Stimulated activated CD4-positive, alpha-beta T cell treated with anti-CD3 and anti-CD28 coated beads, Interleukin-15, amount 100 ng/mL, for 48 hours (primary cell): ENCODE data around the gene ZP1.
A peak's percentile ranks its signal among the peaks of the same experiment; 100 is the strongest.

Experiments
- DNase-seq, 2 donors: peaks; one replicate each; pipeline ENCODE4 v3.0.0-alpha.2; 2020; ENCODE audit warnings: low read depth in 2 of 2

ZP1 gene

DNA sequence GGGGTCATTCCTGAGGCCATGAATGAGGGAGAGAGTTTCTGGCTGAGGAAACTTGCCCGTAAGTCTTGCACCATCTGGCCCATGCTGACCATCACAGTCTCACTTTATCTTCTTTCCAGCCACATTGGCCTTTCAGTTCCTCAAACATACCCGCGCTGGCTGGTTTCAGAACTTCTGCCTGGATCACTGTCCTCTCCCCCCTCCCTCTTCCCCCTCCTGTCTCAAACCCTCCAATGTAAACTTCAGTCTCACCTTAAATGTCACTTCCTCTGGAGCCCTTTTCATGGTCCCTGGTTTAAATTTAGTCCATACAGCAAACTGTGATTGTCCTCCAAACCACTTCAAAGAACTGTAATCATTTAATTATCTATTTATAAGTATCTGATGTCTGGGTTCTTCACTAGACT lies 42.9 kb downstream of the ZP1 start:
- DNase-seq, result no peak

DNA sequence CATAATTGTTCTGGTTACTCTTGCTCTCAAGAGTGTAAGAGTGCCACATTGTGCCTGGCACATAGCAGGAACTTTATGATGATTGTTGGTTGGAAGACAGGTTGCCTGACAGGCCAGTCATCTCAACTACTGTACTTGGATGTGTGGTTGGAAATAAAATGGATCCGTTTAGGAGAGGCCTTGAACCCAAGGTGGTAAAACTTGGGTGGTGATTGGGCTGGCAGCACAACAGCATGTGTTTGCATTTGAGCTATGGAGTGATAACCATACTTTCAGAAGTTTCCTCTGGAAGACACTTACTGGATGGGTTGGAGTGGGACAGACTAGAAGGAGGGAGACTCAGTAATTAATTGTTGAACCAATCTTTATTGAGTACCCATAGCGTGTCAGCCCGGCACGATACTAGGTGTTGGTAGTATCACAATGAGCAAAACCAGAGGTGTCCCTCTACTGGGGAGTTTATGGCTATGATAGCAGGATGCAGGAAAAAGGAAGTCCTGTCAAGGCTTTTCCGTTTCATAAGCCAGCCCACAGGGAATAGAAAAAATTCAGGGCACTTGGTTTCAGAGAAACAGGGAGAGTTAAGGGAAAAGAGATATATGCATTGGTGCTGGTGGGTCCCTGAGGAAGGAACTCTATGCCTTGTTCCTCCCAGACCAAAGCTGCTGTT lies 43.5 kb downstream of the ZP1 start:
- DNase-seq, result no peak

DNA sequence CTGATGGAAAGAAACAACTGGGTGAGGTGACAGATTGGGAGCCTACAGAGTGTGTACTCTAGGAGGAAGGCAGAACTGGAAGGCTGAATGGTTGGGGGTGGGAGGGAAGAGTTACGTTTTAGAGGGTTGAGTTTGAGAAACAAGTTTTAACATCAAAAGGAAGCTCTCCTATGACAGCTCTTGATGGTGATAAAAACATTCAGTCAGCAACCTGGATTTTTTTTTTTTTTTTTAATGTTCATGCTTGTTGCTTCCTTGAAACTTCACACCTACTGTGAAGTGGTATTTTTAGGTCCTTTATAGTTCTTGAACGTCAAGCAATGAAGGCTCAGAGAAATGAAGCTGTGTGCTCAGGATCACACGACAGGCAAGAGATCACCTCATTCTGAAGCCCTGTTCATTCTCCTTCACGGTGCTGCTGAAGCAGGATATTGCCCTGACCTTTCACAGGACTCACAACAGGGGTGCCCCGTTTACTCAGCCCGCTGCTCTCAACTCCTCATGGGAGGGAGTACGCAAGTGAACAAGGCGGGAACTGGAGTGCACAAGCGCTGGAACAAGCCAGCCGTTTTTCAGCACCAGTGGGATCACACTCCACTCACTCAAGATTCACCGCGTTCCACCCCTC lies 45.0 kb downstream of the ZP1 start:
- no peak for DNase-seq

DNA sequence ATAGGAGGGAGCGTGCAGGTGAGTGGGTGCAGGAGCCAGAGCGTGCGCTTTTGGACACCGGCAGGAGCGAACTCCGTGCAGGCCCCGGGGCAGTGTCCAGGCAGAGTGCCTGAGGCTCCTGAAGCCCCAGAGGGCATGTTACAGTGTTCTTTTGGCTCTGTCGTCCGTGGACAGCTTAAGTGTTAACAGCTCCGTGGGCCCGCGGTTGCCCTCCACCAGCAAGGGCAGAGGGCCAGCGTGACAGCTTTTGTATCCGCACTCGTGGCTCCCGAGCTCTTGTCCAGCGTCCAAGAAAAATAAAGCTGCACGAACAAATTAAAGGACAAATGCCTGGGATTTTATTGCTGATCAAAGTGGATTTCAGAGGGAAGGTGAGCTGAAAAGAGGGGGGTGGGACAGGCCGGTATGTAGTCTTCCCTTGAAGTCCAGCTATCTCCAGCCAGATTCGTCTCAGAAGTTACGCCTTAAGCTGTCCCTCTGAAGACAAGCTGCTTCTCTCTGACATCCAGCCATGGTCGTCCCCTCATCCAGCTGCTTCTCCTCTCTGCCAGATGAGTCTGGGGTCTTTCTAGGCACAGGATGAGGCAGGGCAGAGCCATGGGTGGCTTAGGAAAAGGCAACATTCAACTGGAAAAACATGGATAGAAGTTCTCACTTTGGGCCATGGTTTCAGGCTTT lies 45.6 kb downstream of the ZP1 start:
- DNase-seq, result no peak

DNA sequence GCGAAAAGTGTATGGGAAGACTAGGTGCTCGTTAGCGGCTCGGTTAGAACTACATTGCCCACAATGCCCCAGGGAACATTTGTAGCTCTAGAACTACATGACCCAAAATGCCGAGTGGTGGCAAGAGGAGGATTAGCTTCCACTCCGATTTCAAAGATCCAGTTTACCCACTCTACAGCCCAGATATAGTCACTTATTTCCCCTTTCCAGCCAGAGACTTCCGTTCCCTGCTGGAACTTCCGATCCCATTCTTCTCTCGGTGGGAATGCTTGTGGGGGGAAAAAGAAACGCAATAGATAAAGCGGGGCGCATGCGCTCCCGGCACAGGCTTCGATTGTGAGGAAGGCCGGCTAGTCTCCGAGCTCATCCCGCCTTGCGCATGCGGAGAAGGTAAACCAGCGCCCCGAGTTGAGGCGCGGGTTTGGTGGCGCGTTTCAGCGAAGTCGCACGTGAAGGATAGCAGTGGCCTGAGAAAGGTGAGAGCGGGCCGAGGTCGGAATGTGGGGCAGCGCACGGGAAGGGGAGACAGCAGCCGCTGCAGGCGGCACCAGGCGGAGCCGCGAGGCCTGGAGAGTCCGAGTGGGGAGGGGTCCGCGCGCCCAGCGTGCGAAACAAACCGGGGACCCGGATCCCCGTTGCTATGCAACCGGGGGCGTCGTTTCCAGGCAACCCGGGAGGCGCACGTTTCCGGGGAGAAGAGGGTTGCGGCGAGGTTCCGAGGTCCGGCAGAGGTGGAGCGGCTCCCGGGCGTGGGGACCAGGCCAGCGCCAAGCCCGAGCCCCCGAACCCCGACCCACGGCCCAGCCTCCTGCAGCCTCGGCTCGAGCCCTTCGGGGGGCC lies 46.7 kb downstream of the ZP1 start, which contains the start of gene TMEM109:
Gene TMEM109 (plus strand): TSS at position 366 of the 840 bp plus-strand sequence. CDS start 5,536 bp downstream, outside the sequence.
- peak; percentile 79 to 82 for DNase-seq

DNA sequence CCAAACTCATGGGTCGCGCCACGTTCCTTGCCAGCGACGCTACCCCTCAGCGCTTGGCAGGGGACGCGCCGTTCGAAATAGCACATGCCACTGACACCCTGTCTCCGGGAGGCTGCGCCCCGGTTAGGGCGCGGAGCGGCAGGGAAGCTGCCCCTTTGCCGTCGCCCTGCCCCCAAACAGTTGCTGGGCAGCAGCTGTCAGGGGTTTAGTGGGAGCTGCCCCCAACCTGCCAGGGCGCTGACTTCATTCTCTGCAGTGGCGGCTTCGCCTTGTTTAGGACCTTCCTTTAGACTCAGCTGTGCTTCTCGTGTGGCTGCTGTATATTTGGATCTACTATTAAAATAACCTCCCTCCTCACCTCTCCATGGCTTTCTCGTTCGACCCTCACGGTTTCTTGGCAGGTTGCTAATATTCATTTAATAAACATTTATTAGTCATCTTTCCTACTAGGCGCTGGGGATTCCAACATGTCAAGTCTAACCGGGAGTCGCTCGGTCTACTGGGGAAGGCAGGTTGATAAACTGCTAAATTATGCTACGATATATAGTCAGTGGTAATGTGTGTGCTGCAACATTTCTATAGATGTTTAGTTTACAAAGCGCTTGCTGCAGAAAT lies 47.4 kb downstream of the ZP1 start:
- DNase-seq, result no peak

DNA sequence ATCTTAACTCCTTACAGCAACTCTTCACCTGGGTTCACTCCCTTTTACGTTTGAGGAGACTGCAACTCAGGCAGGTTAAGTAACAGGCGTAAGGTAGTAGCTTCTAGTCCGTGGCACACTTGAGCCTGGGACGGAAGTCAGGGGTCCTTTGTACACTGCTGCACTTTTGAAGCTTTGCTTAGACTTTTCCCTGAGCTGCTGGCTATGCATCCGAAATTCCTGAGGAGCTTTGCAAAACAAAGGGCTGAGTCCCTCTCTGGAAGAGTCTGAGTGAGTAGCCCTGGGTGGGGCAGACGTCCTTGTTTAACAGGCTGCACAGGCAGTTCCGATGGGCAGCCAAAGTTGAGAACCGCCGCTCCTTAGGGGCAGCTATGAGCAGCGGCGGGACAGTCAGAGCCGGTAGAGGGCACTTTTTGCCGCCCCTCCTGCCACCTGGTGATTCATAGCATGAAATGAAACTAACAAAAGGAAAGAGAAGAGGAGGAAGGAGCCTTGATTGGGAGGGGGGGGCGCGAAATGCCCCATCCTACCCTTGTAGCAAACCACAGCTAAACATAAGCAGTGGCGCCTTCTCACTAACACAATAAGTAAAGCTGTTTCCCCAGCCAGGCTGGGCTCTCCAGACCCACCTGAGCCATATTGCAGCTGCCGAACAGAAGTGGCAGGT lies 48.0 kb downstream of the ZP1 start:
- DNase-seq, result peak; percentile 45 to 56

DNA sequence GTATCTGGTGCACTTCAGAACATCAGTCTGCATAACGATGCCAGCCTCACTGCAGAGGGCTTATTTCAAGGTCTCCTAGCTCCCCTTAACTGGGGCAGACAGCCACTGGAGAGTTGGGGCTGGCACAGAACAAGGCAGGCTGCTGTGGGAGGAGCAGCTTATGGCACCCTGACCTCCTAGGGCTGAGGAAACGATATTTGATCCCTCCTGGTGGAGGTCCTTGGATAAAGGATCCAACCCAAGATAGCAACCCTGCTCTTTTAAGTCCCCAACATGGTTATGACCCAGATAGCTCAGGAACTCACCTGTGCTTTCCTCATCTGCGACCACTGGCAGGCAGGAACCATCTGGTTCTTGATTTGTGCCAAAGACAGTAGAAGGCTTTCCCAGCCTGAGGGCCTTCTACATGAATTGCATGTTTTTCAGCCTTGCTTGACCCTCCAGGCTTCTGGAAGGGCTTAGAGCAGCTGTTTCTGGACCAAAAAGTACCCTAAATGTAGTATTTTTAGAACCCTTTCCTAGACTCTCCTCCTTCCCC lies 49.4 kb downstream of the ZP1 start:
- no peak for DNase-seq

DNA sequence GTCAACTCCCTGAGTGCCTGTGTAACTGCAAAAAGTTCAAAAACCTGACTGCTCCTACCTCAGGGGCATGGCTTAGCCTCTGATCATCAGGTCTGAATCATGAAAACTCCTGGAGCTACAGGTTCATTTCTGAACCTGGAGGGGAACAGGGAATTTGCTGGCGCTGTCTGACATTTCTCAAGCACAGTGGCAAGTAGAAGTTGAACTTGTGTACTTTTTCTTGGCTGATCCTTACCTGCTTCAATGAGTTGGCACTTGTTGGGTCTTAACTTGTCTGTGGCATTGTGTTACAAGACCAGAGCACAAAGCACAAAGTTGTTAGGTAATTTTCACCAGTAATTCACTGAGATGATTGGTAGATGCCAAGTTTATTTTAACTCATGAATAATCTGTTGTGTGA lies 49.9 kb downstream of the ZP1 start:
- no peak for DNase-seq

DNA sequence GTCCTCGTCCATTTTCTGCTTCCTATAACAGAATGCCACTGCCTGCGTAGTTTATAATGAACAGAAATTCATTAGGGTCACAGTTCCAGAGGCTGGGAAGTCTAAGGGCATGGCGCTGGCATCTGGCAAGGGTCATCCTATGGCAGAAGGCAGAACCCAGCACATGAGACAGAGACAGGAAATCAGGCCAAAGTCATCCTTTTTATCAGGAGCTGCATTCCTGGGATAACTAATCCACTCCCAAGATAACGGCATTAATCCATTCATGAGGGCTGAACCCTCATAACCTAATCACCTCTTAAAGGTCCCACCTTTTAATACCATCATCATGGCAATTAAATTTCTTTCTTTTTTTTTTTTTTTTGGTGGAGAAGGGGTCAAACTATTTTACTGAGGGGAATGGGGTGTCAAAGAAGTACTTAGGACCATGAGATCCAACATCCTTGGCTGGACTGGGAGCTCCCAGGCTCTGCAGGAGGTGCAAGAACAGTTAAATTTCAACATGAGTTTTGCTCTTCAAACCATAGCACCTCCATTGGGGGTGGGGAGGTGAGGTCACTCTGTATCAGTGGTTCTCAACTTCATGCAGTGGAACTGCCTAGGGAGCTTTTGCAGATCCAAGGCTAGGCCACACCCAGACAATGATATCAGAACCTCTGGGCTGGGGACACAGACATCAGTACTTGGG lies 51.1 kb downstream of the ZP1 start:
- DNase-seq, result no peak

DNA sequence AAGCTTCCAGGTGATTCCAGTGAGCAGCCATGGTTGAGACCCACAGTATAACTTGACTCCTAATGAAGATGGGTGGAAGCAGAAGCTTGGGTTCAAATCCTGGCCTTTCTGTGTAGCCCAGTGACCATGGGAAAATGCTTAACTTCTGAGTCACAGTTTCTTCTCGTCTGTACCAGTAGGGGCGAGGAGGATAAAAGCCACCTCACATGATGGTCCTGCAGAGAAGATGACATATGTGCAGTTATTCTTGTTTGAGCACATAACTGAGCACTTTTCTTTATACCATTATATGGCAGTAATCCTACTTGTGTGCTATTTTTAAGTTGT lies 51.6 kb downstream of the ZP1 start:
- DNase-seq, result no peak

DNA sequence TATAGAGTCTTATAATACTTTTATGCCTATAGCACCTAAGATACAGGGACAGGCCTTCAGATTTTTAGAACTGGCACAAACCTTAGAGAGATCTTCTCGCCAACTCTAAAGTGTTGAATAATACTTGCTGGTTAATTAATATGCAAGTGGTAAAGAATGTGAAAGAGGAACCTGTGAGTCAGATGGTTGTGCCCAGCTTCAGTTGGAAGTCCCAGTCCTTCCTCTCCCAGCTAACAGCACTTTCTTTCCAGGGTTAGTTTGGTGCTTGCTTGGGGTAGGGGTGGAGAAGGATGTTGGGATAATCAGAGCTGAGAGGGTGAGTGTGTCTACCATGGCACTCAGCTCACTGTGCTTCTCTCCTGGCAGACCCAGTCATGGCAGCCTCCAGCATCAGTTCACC lies 52.0 kb downstream of the ZP1 start:
- DNase-seq, result no peak

DNA sequence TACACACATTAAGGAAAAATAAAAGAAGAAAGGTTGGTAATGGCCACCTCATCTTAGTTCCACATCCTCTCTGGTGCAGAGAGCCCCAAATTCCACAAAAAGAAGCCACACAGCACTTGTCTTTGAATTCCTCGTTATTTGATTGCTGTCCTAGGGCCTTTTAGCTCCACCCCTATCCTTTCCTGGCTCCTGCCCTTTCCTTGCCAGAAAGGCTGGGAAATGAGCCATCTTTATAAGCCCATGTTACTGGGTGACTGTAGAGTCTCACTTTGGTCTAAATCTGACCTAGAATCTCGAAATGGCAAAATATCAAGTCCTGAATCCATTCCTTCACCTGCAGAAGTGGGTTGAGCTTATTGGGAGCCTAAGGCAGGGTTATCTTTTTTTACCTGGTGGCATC lies 52.6 kb downstream of the ZP1 start:
- no peak for DNase-seq

DNA sequence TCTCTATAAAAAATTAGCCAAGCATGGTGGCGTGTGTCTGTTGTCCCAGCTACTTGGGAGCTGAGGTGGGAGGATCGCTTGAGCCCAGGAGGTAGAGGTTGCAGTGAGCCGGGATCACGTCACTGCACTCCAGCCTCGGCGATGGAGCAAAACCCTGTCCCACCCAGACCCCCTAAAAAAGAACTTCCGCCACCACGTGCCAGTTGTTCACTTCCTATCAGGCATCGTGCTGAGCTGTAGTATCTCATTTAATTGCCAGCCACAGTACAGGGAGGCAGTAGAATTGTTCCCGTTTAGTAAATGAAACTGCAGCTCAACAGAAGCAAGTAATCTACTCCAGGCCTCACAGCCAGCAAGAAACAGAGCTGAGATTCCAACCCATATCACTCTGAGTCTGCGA lies 53.9 kb downstream of the ZP1 start:
- no peak for DNase-seq

DNA sequence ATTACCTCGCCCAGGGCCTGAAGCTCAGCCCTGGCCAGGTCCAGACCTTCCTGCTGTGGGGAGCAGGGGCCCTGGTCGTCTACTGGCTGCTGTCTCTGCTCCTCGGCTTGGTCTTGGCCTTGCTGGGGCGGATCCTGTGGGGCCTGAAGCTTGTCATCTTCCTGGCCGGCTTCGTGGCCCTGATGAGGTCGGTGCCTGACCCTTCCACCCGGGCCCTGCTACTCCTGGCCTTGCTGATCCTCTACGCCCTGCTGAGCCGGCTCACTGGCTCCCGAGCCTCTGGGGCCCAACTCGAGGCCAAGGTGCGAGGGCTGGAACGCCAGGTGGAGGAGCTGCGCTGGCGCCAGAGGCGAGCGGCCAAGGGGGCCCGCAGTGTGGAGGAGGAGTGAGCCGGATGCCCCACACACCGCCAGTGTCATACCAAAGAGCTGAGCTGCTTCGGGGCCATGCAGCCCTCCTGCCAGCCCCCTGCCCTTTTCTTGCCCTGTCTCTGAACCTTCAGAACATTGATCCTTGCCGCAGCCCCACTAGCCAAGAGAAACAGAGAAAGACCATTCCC lies 54.5 kb downstream of the ZP1 start:
- DNase-seq, result no peak

DNA sequence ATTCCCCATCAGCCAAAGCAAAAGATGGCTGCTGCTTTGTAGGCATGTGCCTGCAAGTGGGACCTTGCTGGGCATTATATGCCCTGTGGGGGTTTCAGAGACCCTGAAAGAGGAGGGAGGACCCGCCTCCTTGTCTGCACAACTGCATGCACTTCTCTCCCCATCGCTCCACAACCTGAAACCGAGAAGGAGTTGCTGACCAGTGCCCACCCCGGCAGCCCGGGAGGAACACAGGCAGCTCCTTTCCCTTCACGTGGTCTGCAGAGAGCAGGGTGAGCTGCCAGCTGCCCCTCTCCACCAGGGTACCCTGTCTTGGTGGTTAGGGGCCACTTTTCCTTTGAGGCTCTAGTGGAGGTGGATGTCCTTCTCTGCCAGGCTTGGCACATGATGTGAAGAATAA lies 55.6 kb downstream of the ZP1 start:
- DNase-seq, result no peak

DNA sequence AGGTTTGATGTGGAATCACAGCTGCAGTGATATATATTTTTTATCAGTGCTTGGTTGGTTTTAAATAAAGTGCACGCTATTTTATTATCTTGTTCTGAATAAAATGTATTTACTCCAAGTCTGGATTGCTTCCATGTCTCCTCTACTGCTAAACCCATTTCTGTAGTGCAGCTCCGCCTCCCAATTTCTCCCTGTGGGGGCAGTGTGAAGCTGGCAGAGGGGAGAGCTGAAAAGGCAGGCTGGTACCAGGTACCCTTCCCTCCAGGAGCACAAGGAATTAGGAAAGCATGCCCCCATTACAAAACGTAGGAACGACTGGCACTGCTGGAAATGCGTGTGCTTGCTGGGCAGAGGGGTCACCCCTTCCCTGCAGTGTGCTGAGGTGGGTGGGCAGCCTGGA lies 56.0 kb downstream of the ZP1 start:
- no peak for DNase-seq

DNA sequence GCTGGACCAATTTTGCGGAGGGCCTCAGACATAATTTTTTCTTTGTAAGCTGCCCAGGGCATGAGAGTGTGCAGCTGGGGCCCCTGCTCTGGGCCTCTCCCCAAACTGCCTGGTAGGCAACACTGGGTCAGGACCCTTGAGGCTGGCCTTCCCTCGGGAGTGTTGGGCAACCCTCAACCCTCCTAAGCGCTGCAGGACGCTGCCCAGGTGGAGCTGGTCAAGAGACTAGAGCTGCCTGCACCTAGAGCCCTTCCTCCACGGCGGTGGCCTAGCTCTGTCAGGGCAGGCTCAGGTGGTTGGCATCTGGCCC lies 56.4 kb downstream of the ZP1 start:
- DNase-seq, result no peak

DNA sequence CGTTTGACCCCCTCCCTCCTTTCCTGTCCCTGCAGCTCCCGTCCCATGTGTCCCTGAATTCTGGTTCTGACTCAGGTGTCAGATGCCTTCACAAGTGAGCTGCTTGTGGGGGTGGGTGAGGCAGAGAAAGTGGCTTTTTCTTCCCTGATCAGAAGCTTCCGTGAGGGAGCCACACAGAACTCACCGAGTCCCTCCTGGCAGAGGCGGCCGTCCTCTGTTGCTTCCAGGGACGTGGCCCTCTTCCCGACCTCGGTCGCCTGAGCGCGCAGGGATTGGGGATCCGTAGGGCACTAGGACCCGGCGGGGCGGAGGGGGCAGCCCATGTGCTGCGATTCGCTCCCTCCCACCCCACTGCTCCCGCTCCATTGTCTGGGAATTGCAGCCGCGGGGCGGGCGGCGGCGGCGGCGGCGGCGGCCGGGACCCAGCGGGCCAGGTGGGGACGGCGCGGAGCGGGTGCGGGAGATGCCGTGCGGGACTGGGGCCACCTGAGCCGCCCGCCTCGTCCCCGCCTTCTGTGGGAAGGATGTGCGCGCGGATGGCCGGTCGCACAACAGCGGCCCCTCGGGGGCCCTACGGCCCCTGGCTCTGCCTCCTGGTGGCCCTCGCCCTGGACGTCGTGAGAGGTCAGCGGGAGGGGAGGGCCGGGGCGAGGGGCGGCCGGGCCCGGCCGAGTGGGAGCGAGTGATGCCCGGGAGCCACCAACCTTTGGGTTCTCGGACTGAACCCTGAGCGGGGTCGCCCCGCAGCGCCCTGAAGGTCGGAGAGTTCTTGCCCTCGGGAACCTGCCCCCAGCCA lies 57.0 kb downstream of the ZP1 start, which contains the start of gene TMEM132A:
Gene TMEM132A (plus strand): TSS at position 351 of the 796 bp plus-strand sequence. CDS start 174 bp downstream, at position 525.
- DNase-seq, result no peak
